Hepatocyte (in vitro differentiated cells): ENCODE data around the gene ARHGAP15. TPM values are rescaled to one million over a fixed set of nuclear protein-coding genes. Genes with fewer than 3 reads are reported as not detected.

ENCODE experiments used
- DNase-seq: peaks from one replicate; pipeline ENCODE4 v3.0.0-alpha.2; 2016; ENCODE audit warnings: low spot score
- H2AFZ ChIP-seq: fragments of 200-600 bp; sonication (generic); 2 replicates; pipeline ENCODE4 v1.6.0; 2016; ENCODE audit warnings: antibody characterized with exemption, mild to moderate bottlenecking
- H3K27ac ChIP-seq: fragments of 200-600 bp; sonication (generic); 2 replicates; pipeline ENCODE4 v1.5.1; 2016; ENCODE audit warnings: mild to moderate bottlenecking
- H3K27me3 ChIP-seq: fragments of 200-600 bp; sonication (generic); 2 replicates; pipeline ENCODE4 v1.6.1; 2016
- H3K36me3 ChIP-seq: fragments of 200-600 bp; sonication (generic); replicated peaks from 2 replicates; pipeline ENCODE4 v1.5.1; 2016; ENCODE audit warnings: low read depth; ENCODE audit not compliant: insufficient read depth
- H3K4me1 ChIP-seq: fragments of 200-600 bp; sonication (generic); 2 replicates; pipeline ENCODE4 v1.5.1; 2016; ENCODE audit warnings: mild to moderate bottlenecking, moderate library complexity; ENCODE audit not compliant: insufficient read depth
- H3K4me2 ChIP-seq: fragments of 200-600 bp; sonication (generic); 2 replicates; pipeline ENCODE4 v1.6.0; 2016
- H3K4me3 ChIP-seq: fragments of 200-600 bp; sonication (generic); 2 replicates; pipeline ENCODE4 v1.5.1; 2016; ENCODE audit warnings: mild to moderate bottlenecking
- H3K79me2 ChIP-seq: fragments of 200-600 bp; sonication (generic); 2 replicates; pipeline ENCODE4 v1.6.0; 2017; ENCODE audit warnings: mild to moderate bottlenecking
- H3K9me2 ChIP-seq: fragments of 200-600 bp; sonication (generic); replicated peaks from 2 replicates; pipeline ENCODE4 v1.6.0; 2017; ENCODE audit warnings: mild to moderate bottlenecking; ENCODE audit not compliant: insufficient read depth
- H3K9me3 ChIP-seq: fragments of 200-600 bp; sonication (generic); 2 replicates; pipeline ENCODE4 v1.5.1; 2016; ENCODE audit warnings: low read depth, mild to moderate bottlenecking
- H4K20me1 ChIP-seq: fragments of 200-600 bp; sonication (generic); 2 replicates; pipeline ENCODE4 v1.6.0; 2016; ENCODE audit warnings: mild to moderate bottlenecking; ENCODE audit not compliant: insufficient read depth, poor library complexity, severe bottlenecking
- EZH2 ChIP-seq: fragments of 200-600 bp; sonication (generic); IDR thresholded peaks from 2 replicates; pipeline ENCODE4 v1.6.1; 2016; ENCODE audit warnings: antibody characterized with exemption, mild to moderate bottlenecking, borderline replicate concordance
- EZH2phosphoT487 ChIP-seq: fragments of 200-600 bp; sonication (generic); IDR thresholded peaks from one replicate; pipeline ENCODE4 v1.6.1; 2018; ENCODE audit warnings: antibody characterized with exemption, mild to moderate bottlenecking, low read depth, moderate library complexity; ENCODE audit not compliant: unreplicated experiment, severe bottlenecking
- WGBS: methylation state at CpG from one replicate; pipeline ENCODE4 v1.1.6; 2016; ENCODE audit warnings: low lambda C conversion rate; ENCODE audit errors: missing lambda C conversion rate; 5-methylcytosine and 5-hydroxymethylcytosine counted together
- polyA plus RNA-seq: library from polyadenylated mRNA; unstranded; fragments of >200 nt; fragmentation: Nextera tagmentation; extraction: Ambion mirVana; gene quantifications from 2 replicates; pipeline ENCODE4 v1.2.1, GENCODE V29; 2016
- total RNA-seq: library from RNA; depleted of rRNA; stranded (reverse); fragments of >200 nt; gene quantifications from 2 replicates; pipeline ENCODE4 v1.2.3, GENCODE V29; 2014
- TF ChIP-seq, protein P1 (sequence below): fragments of 200-600 bp; sonication (generic); IDR thresholded peaks from 2 replicates; pipeline ENCODE4 v1.5.1; 2016; ENCODE audit warnings: antibody characterized with exemption, mild to moderate bottlenecking; ENCODE audit not compliant: poor library complexity

The ARHGAP15 gene
- total and polyA plus RNA-seq, 2 experiments from 2014 or later, result 0.17 TPM; not detected in 1

DNA sequence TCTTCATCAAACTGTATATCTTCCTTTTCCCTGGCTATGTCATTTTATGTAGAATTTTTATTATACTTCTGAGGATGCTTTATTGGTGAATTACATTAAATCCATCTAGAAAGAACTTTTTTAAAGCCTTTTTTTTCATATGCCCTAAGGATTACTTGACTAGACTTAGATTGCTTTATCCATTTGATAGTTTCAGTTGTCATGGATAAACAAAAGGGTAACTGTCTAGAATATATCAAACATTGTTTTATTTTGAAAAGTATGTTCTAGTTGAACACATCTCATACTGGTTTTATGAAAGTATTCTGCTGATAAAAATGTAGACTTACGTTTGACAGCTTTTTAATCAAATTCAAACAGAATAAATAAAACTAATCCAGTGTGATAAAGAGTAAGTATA is 639.8 kb downstream of the ARHGAP15 start:
- no peaks in the 10 kb centered on the region for H3K9me3 ChIP-seq
- H2AFZ ChIP-seq, result no peak overlapping the region
- no peaks in the 10 kb centered on the region for H3K4me1 ChIP-seq
- H4K20me1 ChIP-seq, result no peaks in the 10 kb centered on the region
- H3K79me2 ChIP-seq, result no peaks in the 10 kb centered on the region
- WGBS, result 63% methylated on average over 1 of the region's 1 CpG
- no peaks in the 10 kb centered on the region for H3K36me3 ChIP-seq
- TF ChIP-seq EZH2phosphoT487 (no peak), EZH2 (no peak)
- TF ChIP-seq, protein P1, sequence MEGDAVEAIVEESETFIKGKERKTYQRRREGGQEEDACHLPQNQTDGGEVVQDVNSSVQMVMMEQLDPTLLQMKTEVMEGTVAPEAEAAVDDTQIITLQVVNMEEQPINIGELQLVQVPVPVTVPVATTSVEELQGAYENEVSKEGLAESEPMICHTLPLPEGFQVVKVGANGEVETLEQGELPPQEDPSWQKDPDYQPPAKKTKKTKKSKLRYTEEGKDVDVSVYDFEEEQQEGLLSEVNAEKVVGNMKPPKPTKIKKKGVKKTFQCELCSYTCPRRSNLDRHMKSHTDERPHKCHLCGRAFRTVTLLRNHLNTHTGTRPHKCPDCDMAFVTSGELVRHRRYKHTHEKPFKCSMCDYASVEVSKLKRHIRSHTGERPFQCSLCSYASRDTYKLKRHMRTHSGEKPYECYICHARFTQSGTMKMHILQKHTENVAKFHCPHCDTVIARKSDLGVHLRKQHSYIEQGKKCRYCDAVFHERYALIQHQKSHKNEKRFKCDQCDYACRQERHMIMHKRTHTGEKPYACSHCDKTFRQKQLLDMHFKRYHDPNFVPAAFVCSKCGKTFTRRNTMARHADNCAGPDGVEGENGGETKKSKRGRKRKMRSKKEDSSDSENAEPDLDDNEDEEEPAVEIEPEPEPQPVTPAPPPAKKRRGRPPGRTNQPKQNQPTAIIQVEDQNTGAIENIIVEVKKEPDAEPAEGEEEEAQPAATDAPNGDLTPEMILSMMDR, result no peak
- no peak overlapping the region for H3K4me3 ChIP-seq
- H3K27ac ChIP-seq, result no peak overlapping the region
- DNase-seq, result no peak
- H3K27me3 ChIP-seq, result no peaks in the 10 kb centered on the region
- H3K9me2 ChIP-seq, result no peaks in the 10 kb centered on the region
- no peak overlapping the region for H3K4me2 ChIP-seq

DNA sequence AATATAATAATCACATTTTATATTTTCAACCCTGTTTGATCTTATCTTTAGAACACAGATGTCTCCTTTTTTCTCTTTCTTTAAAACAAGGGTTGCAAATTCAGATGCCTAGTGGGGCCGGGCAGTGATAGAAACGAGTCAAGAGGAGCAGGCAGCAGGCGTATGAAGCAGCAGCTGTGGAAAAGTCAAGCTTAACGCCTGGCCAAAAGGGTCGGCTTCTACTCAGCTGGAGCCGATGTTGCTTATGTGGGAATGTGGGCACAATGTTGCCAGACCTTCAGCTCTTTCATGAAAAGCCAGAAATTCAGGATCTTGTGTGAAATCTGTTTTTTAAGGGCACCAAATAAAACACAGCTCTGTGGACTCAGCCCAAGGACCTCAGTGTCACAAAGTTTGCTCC is 642.7 kb downstream of the ARHGAP15 start:
- Histone ChIP-seq H3K27me3 (no peaks in the 10 kb centered on the region), H3K36me3 (no peaks in the 10 kb centered on the region), H3K27ac (no peak overlapping the region), H3K79me2 (no peaks in the 10 kb centered on the region), H3K4me3 (no peak overlapping the region), H4K20me1 (no peaks in the 10 kb centered on the region), H3K9me2 (no peaks in the 10 kb centered on the region), H3K9me3 (no peaks in the 10 kb centered on the region), H3K4me2 (no peak overlapping the region), H3K4me1 (no peaks in the 10 kb centered on the region), H2AFZ (no peak overlapping the region)
- DNase-seq, result no peak
- TF ChIP-seq EZH2phosphoT487 (no peak), EZH2 (no peak)
- TF ChIP-seq, protein P1, result no peak
- WGBS, result 71% methylated on average over 6 of the region's 6 CpGs

DNA sequence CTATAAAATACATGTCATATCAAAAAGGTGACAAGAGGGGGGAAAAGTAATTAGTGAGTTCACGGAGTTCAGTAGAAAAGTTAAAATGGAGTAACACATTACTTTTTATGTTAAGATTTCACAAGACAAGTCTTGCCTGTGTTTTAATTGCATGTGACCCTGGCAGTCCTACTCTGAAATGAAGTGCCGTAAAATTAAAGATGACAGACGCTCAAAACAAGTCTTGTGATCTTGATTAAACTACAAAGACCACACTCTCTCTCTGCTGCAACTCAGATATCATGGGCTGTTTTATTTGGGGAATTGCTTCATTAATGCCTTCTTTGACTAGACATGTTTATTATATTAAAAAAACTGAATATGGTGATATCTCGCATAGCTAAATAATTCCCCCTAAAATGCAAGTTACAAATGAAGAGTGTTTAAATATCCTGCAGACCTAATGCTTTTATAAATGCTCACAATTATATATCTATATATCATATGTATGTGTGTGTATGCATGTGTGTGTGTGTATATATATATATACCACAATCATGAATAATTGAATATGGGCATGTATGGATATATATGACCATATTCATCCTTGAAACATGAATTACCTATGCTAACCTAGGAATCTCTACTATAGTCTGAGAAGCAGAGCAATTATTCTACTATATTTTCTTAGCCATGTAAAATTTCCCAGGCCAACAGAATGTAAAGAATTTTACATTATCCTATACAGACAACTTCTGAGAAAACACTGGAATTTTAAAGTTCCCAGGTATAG is 647.5 kb downstream of the ARHGAP15 start:
- Histone ChIP-seq H3K9me2 (no peaks in the 10 kb centered on the region), H3K4me2 (no peak overlapping the region), H3K9me3 (no peaks in the 10 kb centered on the region), H3K27me3 (no peaks in the 10 kb centered on the region), H4K20me1 (no peaks in the 10 kb centered on the region), H3K27ac (no peak overlapping the region), H3K4me3 (no peak overlapping the region), H3K4me1 (no peaks in the 10 kb centered on the region), H3K36me3 (no peaks in the 10 kb centered on the region), H3K79me2 (no peaks in the 10 kb centered on the region), H2AFZ (no peak overlapping the region)
- no peak for TF ChIP-seq EZH2
- TF ChIP-seq, protein P1, result no peak
- no peak for TF ChIP-seq EZH2phosphoT487
- 81% methylated on average over 4 of the region's 4 CpGs for WGBS
- no peak for DNase-seq
